Measurements from ENCODE around the gene NELL1. TPM values are rescaled to one million over a fixed set of nuclear protein-coding genes. Genes with fewer than 3 reads are reported as not detected.

NELL1 gene
- total RNA-seq, 2 experiments from 2014 or later = not detected

GRCh38 chr11:20873054-20873453 is 203.7 kb downstream of the NELL1 start:
- H3K9me3 ChIP-seq (ENCODE audit: control insufficient read depth in 1 of 2, insufficient read depth in 1 of 2, low read length in 2 of 2) = peaks cover 0 to 11% of the 10 kb centered on the region in 2 experiments
- no peak overlapping the region for H3K27ac ChIP-seq (ENCODE audit: low read depth in 1 of 2, low read length in 2 of 2)
- Mint-ChIP-seq H3K36me3 (ENCODE audit: low read depth) (no peaks in the 10 kb centered on the region), H3K4me3 (no peak overlapping the region), H3K4me1 (ENCODE audit: low read depth) (no peaks in the 10 kb centered on the region), H3K9me3 (no peaks in the 10 kb centered on the region), H3K27ac (no peak overlapping the region), H3K27me3 (no peaks in the 10 kb centered on the region)
- no peak for DNase-seq
- no peaks in the 10 kb centered on the region for H3K36me3 ChIP-seq (ENCODE audit: insufficient read depth, low read length)
- TF ChIP-seq CTCF (IDR thresholded peaks at IDR 0.05) = no peak
- POLR2A ChIA-PET = no interaction called here
- H3K27me3 ChIP-seq (ENCODE audit: control insufficient read depth in 1 of 2, insufficient read depth in 2 of 2, low read length in 2 of 2) = no peaks in the 10 kb centered on the region
- CTCF ChIA-PET = no interaction called here
- no peak overlapping the region for H3K4me3 ChIP-seq (ENCODE audit: low read length)
- intact Hi-C loops (cut with DNase I, micrococcal nuclease) = no loop called here
- ATAC-seq (ENCODE audit: poor library complexity) = no peak
- H3K4me1 ChIP-seq (ENCODE audit: insufficient read depth, low read length) = no peaks in the 10 kb centered on the region

GRCh38 chr11:20874358-20874757 is 205.0 kb downstream of the NELL1 start:
- Mint-ChIP-seq H3K4me1 (ENCODE audit: low read depth) (no peaks in the 10 kb centered on the region), H3K4me3 (no peak overlapping the region), H3K27me3 (no peaks in the 10 kb centered on the region), H3K9me3 (no peaks in the 10 kb centered on the region), H3K27ac (no peak overlapping the region), H3K36me3 (ENCODE audit: low read depth) (no peaks in the 10 kb centered on the region)
- intact Hi-C loops (cut with DNase I, micrococcal nuclease) = no loop called here
- no peak for TF ChIP-seq CTCF (IDR thresholded peaks at IDR 0.05)
- peaks cover 0 to 11% of the 10 kb centered on the region in 2 experiments for H3K9me3 ChIP-seq (ENCODE audit: control insufficient read depth in 1 of 2, insufficient read depth in 1 of 2, low read length in 2 of 2)
- no peaks in the 10 kb centered on the region for H3K4me1 ChIP-seq (ENCODE audit: insufficient read depth, low read length)
- ATAC-seq (ENCODE audit: poor library complexity) (no peak), DNase-seq (no peak)
- H3K27ac ChIP-seq (ENCODE audit: low read depth in 1 of 2, low read length in 2 of 2) = no peak overlapping the region
- H3K27me3 ChIP-seq (ENCODE audit: control insufficient read depth in 1 of 2, insufficient read depth in 2 of 2, low read length in 2 of 2) = no peaks in the 10 kb centered on the region
- H3K4me3 ChIP-seq (ENCODE audit: low read length) = no peak overlapping the region
- H3K36me3 ChIP-seq (ENCODE audit: insufficient read depth, low read length) = no peaks in the 10 kb centered on the region
- CTCF ChIA-PET = no interaction called here
- POLR2A ChIA-PET = no interaction called here

GRCh38 chr11:20875889-20876288 is 206.5 kb downstream of the NELL1 start:
- no peak overlapping the region for H3K4me3 Mint-ChIP-seq
- no peaks in the 10 kb centered on the region for H3K9me3 Mint-ChIP-seq
- H3K4me3 ChIP-seq (ENCODE audit: low read length) = no peak overlapping the region
- H3K36me3 Mint-ChIP-seq (ENCODE audit: low read depth) = no peaks in the 10 kb centered on the region
- H3K27ac Mint-ChIP-seq = no peak overlapping the region
- no peak for TF ChIP-seq CTCF (IDR thresholded peaks at IDR 0.05)
- H3K27me3 ChIP-seq (ENCODE audit: control insufficient read depth in 1 of 2, insufficient read depth in 2 of 2, low read length in 2 of 2) = no peaks in the 10 kb centered on the region
- POLR2A ChIA-PET = no interaction called here
- ATAC-seq (ENCODE audit: poor library complexity) (no peak), DNase-seq (no peak)
- H3K4me1 ChIP-seq (ENCODE audit: insufficient read depth, low read length) = no peaks in the 10 kb centered on the region
- intact Hi-C loops (cut with DNase I, micrococcal nuclease) = no loop called here
- H3K4me1 Mint-ChIP-seq (ENCODE audit: low read depth) = no peaks in the 10 kb centered on the region
- CTCF ChIA-PET = no interaction called here
- no peaks in the 10 kb centered on the region for H3K36me3 ChIP-seq (ENCODE audit: insufficient read depth, low read length)
- H3K27me3 Mint-ChIP-seq = no peaks in the 10 kb centered on the region
- H3K27ac ChIP-seq (ENCODE audit: low read depth in 1 of 2, low read length in 2 of 2) = no peak overlapping the region
- peaks cover 0 to 11% of the 10 kb centered on the region in 2 experiments for H3K9me3 ChIP-seq (ENCODE audit: control insufficient read depth in 1 of 2, insufficient read depth in 1 of 2, low read length in 2 of 2)
